HEK293 (cell line): ENCODE data around the gene NAT16.

Source experiments
- CTCF ChIA-PET: fragments of 350-600 bp; formaldehyde crosslinking; extraction: SDS; loops from one replicate; lab custom pipeline; 2021; ENCODE audit warnings: antibody characterized with exemption; lab: Yijun Ruan, JAX
- POLR2A ChIA-PET: fragments of 300-600 bp; formaldehyde crosslinking; extraction: SDS; loops from one replicate; lab custom pipeline; 2020; ENCODE audit warnings: antibody characterized with exemption, inconsistent platforms; lab: Yijun Ruan, JAX
- H3K27ac ChIP-seq: fragments of 200-500 bp; sonication (Bioruptor generic); 2 replicates; pipeline ENCODE4 v1.5.1; 2014; ENCODE audit warnings: low read depth, low read length, control low read depth, inconsistent platforms; ENCODE audit errors: extremely low read depth
- H3K36me3 ChIP-seq, 2 experiments: fragments of 200-500 bp in 1 of 2; sonication (Bioruptor generic) in 1 of 2; 1 replicate in 1 of 2; 2 replicates in 1 of 2; pipeline ENCODE4 v1.5.1; 2014 to 2017; ENCODE audit warnings: inconsistent platforms in 2 of 2, low read length in 2 of 2; ENCODE audit not compliant: control insufficient read depth in 2 of 2, insufficient read depth in 1 of 2
- H3K4me1 ChIP-seq: fragments of 200-500 bp; sonication (Bioruptor generic); 2 replicates; pipeline ENCODE4 v1.5.1; 2014; ENCODE audit warnings: mild to moderate bottlenecking, low read length, inconsistent platforms; ENCODE audit not compliant: control insufficient read depth, insufficient read depth
- H3K4me3 ChIP-seq: 2 replicates; pipeline ENCODE4 v1.5.1; 2011; ENCODE audit warnings: low read depth, mild to moderate bottlenecking, control low read depth, low read length, moderate library complexity
- H3K9me3 ChIP-seq: fragments of 200-500 bp; sonication (Bioruptor generic); 2 replicates; pipeline ENCODE4 v1.5.1; 2014; ENCODE audit warnings: low read depth, low read length, inconsistent platforms; ENCODE audit not compliant: control insufficient read depth, insufficient read depth
- GLI2 ChIP-seq: fragments of 450-650 bp; formaldehyde crosslinking; IDR thresholded peaks from 2 replicates; pipeline ENCODE4; 2017; ENCODE audit warnings: missing biosample characterization, missing genetic modification characterization, low read depth, borderline replicate concordance
- MYNN ChIP-seq: fragments of 450-650 bp; formaldehyde crosslinking; IDR thresholded peaks from 2 replicates; pipeline ENCODE4 v1.5.1; 2016; ENCODE audit warnings: missing biosample characterization, missing genetic modification characterization, borderline replicate concordance
- OSR2 ChIP-seq: fragments of 450-650 bp; formaldehyde crosslinking; IDR thresholded peaks from 2 replicates; pipeline ENCODE4 v1.5.1; 2016; ENCODE audit warnings: missing biosample characterization, missing genetic modification characterization
- PBX3 ChIP-seq: sonication (generic); formaldehyde crosslinking; IDR thresholded peaks from 2 replicates; pipeline ENCODE4 v1.8.1; 2022; ENCODE audit warnings: mild to moderate bottlenecking, moderate library complexity, missing genetic modification reagents
- PRDM1 ChIP-seq: fragments of 450-650 bp; formaldehyde crosslinking; IDR thresholded peaks from 2 replicates; pipeline ENCODE4; 2016; ENCODE audit warnings: missing biosample characterization, missing genetic modification characterization
- REPIN1 ChIP-seq: fragments of 450-650 bp; formaldehyde crosslinking; IDR thresholded peaks from 2 replicates; pipeline ENCODE4 v1.5.1; 2017; ENCODE audit warnings: missing biosample characterization, missing genetic modification characterization, low read depth
- SALL2 ChIP-seq: fragments of 450-650 bp; formaldehyde crosslinking; IDR thresholded peaks from 2 replicates; pipeline ENCODE4 v1.5.0; 2017; ENCODE audit warnings: missing biosample characterization, mild to moderate bottlenecking, missing genetic modification characterization, borderline replicate concordance
- TRIM28 ChIP-seq: IDR thresholded peaks from 2 replicates; pipeline ENCODE4 v1.6.1; 2011; ENCODE audit warnings: low read length, control low read depth, borderline replicate concordance
- ZBTB21 ChIP-seq: fragments of 450-650 bp; formaldehyde crosslinking; IDR thresholded peaks from 2 replicates; pipeline ENCODE4 v1.5.1; 2017; ENCODE audit warnings: missing biosample characterization, missing genetic modification characterization
- ZBTB44 ChIP-seq: fragments of 450-650 bp; IDR thresholded peaks from 2 replicates; pipeline ENCODE4 v1.5.1; 2018; ENCODE audit warnings: missing biosample characterization, mild to moderate bottlenecking, missing genetic modification characterization
- ZBTB48 ChIP-seq: fragments of 450-650 bp; formaldehyde crosslinking; IDR thresholded peaks from 2 replicates; pipeline ENCODE4 v1.5.1; 2016; ENCODE audit warnings: missing biosample characterization, missing genetic modification characterization
- ZEB2 ChIP-seq: fragments of 450-650 bp; formaldehyde crosslinking; IDR thresholded peaks from 2 replicates; pipeline ENCODE4 v1.5.1; 2016; ENCODE audit warnings: missing biosample characterization, missing genetic modification characterization
- ZFP3 ChIP-seq: fragments of 450-650 bp; formaldehyde crosslinking; IDR thresholded peaks from 2 replicates; pipeline ENCODE4 v1.5.1; 2016; ENCODE audit warnings: low read depth, missing biosample characterization, missing genetic modification characterization
- ZFP41 ChIP-seq: fragments of 450-650 bp; formaldehyde crosslinking; IDR thresholded peaks from 2 replicates; pipeline ENCODE4 v1.5.1; 2016; ENCODE audit warnings: missing biosample characterization, missing genetic modification characterization, borderline replicate concordance
- ZFP69B ChIP-seq: fragments of 450-650 bp; formaldehyde crosslinking; IDR thresholded peaks from 2 replicates; pipeline ENCODE4 v1.5.1; 2016; ENCODE audit warnings: missing biosample characterization, missing genetic modification characterization
- ZIC2 ChIP-seq: fragments of 450-650 bp; formaldehyde crosslinking; IDR thresholded peaks from 2 replicates; pipeline ENCODE4 v1.5.1; 2016; ENCODE audit warnings: missing biosample characterization, missing genetic modification characterization
- ZNF174 ChIP-seq: fragments of 450-650 bp; formaldehyde crosslinking; IDR thresholded peaks from 2 replicates; pipeline ENCODE4 v1.5.0; 2017; ENCODE audit warnings: missing biosample characterization, mild to moderate bottlenecking, missing genetic modification characterization
- ZNF18 ChIP-seq: fragments of 450-650 bp; formaldehyde crosslinking; IDR thresholded peaks from 2 replicates; pipeline ENCODE4 v1.5.1; 2016; ENCODE audit warnings: missing biosample characterization, missing genetic modification characterization
- ZNF202 ChIP-seq: fragments of 450-650 bp; formaldehyde crosslinking; IDR thresholded peaks from 2 replicates; pipeline ENCODE4 v1.5.1; 2016; ENCODE audit warnings: missing biosample characterization, missing genetic modification characterization, borderline replicate concordance
- ZNF223 ChIP-seq: fragments of 450-650 bp; formaldehyde crosslinking; IDR thresholded peaks from 2 replicates; pipeline ENCODE4 v1.5.1; 2016; ENCODE audit warnings: missing biosample characterization, missing genetic modification characterization
- ZNF23 ChIP-seq: fragments of 450-650 bp; formaldehyde crosslinking; IDR thresholded peaks from 2 replicates; pipeline ENCODE4 v1.5.1; 2016; ENCODE audit warnings: missing biosample characterization, missing genetic modification characterization, borderline replicate concordance
- ZNF266 ChIP-seq: fragments of 450-650 bp; formaldehyde crosslinking; IDR thresholded peaks from 2 replicates; pipeline ENCODE4 v1.5.1; 2016; ENCODE audit warnings: missing biosample characterization, missing genetic modification characterization, low read depth
- ZNF292 ChIP-seq: fragments of 450-650 bp; formaldehyde crosslinking; IDR thresholded peaks from 2 replicates; pipeline ENCODE4 v1.5.1; 2016; ENCODE audit warnings: low read depth, missing biosample characterization, missing genetic modification characterization, borderline replicate concordance
- ZNF324 ChIP-seq: fragments of 450-650 bp; formaldehyde crosslinking; IDR thresholded peaks from 2 replicates; pipeline ENCODE4 v1.5.1; 2016; ENCODE audit warnings: missing biosample characterization, missing genetic modification characterization
- ZNF341 ChIP-seq: fragments of 450-650 bp; formaldehyde crosslinking; IDR thresholded peaks from 2 replicates; pipeline ENCODE4; 2016; ENCODE audit warnings: low read depth, missing biosample characterization, missing genetic modification characterization
- ZNF350 ChIP-seq: fragments of 450-650 bp; formaldehyde crosslinking; IDR thresholded peaks from 2 replicates; pipeline ENCODE4 v1.5.0; 2017; ENCODE audit warnings: missing biosample characterization, mild to moderate bottlenecking, missing genetic modification characterization
- ZNF394 ChIP-seq: fragments of 450-650 bp; formaldehyde crosslinking; IDR thresholded peaks from 2 replicates; pipeline ENCODE4 v1.5.1; 2016; ENCODE audit warnings: missing biosample characterization, missing genetic modification characterization, mild to moderate bottlenecking, moderate library complexity, borderline replicate concordance
- ZNF521 ChIP-seq: fragments of 450-650 bp; formaldehyde crosslinking; IDR thresholded peaks from 2 replicates; pipeline ENCODE4 v1.5.1; 2017; ENCODE audit warnings: missing biosample characterization, mild to moderate bottlenecking, missing genetic modification characterization
- ZNF555 ChIP-seq: fragments of 450-650 bp; formaldehyde crosslinking; conservative IDR thresholded peaks from 2 replicates; pipeline ENCODE4 v1.5.1; 2017; ENCODE audit warnings: missing biosample characterization, mild to moderate bottlenecking, missing genetic modification characterization, inconsistent platforms
- ZNF560 ChIP-seq: fragments of 450-650 bp; formaldehyde crosslinking; IDR thresholded peaks from 2 replicates; pipeline ENCODE4 v1.5.1; 2017; ENCODE audit warnings: missing biosample characterization, missing genetic modification characterization, borderline replicate concordance
- ZNF658 ChIP-seq: fragments of 450-650 bp; formaldehyde crosslinking; IDR thresholded peaks from 2 replicates; pipeline ENCODE4; 2016; ENCODE audit warnings: missing biosample characterization, missing genetic modification characterization

NAT16 gene

GRCh38 chr7:101198476-101198875, 18.4 kb upstream of the NAT16 start:
- Histone ChIP-seq H3K4me3 (no peak overlapping the region), H3K4me1 (no peaks in the 10 kb centered on the region), H3K36me3 (no peaks in the 10 kb centered on the region), H3K9me3 (no peaks in the 10 kb centered on the region), H3K27ac (no peak overlapping the region)
- TF ChIP-seq PRDM1 (tag by site-specific recombination) (no peak), ZNF174 (no peak), ZNF202 (tag by site-specific recombination) (no peak), ZNF658 (tag by site-specific recombination) (no peak), ZNF350 (tag by site-specific recombination) (no peak), ZBTB48 (tag by site-specific recombination) (no peak), ZFP3 (no peak), TRIM28 (no peak), ZNF266 (no peak), PBX3 (no peak), ZNF324 (no peak), ZNF18 (no peak), ZNF23 (tag by site-specific recombination) (no peak), ZFP41 (tag by site-specific recombination) (no peak), ZNF341 (tag by site-specific recombination) (no peak), ZNF521 (tag by site-specific recombination) (no peak)
- CTCF ChIA-PET, result interaction anchor here (0.7 kb wide), 1 partner anchor 441 kb away, joined by 3 read pairs; no protein-coding TSS in a partner anchor
- POLR2A ChIA-PET, result no interaction called here

- TF ChIP-seq ZBTB44 (tag by site-specific recombination) (no peak), ZNF560 (tag by site-specific recombination) (no peak), ZNF394 (tag by site-specific recombination) (no peak), ZNF555 (tag by site-specific recombination) (no peak), ZEB2 (tag by site-specific recombination) (no peak), ZIC2 (tag by site-specific recombination) (no peak), OSR2 (tag by site-specific recombination) (no peak), ZBTB21 (tag by site-specific recombination) (no peak), ZNF292 (no peak), MYNN (tag by site-specific recombination) (no peak), GLI2 (tag by site-specific recombination) (no peak), SALL2 (tag by site-specific recombination) (no peak), ZFP41 (tag by site-specific recombination) (no peak), REPIN1 (tag by site-specific recombination) (no peak), ZNF223 (tag by site-specific recombination) (no peak), ZFP69B (tag by site-specific recombination) (no peak)
- TF ChIP-seq, all 188 proteins: peak for 0
- ChIA-PET CTCF (interaction anchor here (0.7 kb wide), 1 partner anchor 441 kb away, joined by 3 read pairs; no protein-coding TSS in a partner anchor), POLR2A (no interaction called here)
- no peak overlapping the region for H3K4me3 ChIP-seq
- H3K4me1 ChIP-seq, result no peaks in the 10 kb centered on the region
- H3K36me3 ChIP-seq, result no peaks in the 10 kb centered on the region
- H3K27ac ChIP-seq, result no peak overlapping the region
- no peaks in the 10 kb centered on the region for H3K9me3 ChIP-seq
Observed at GRCh38 chr7:101197991-101198390, 17.9 kb upstream of the NAT16 start.
